ENCODE results near the gene NOP53.
"Not testable (repeated sequence)": the region's sequence is repeated elsewhere in the genome, so short reads cannot be mapped to it uniquely, and the experiment has no call there.

The NOP53 gene

GRCh38 chr19:47745010-47745901 is at the start of gene NOP53:
Gene NOP53, plus strand, starts transcription at chr19:47745546. Its CDS starts 14 bp downstream, at chr19:47745560.
- peak; percentile 97 for DNase-seq (ENCODE audit: low spot score)

GRCh38 chr19:47696635-47697034 is 48.7 kb upstream of the NOP53 start:
- DNase-seq (ENCODE audit: low spot score): no peak

DNA sequence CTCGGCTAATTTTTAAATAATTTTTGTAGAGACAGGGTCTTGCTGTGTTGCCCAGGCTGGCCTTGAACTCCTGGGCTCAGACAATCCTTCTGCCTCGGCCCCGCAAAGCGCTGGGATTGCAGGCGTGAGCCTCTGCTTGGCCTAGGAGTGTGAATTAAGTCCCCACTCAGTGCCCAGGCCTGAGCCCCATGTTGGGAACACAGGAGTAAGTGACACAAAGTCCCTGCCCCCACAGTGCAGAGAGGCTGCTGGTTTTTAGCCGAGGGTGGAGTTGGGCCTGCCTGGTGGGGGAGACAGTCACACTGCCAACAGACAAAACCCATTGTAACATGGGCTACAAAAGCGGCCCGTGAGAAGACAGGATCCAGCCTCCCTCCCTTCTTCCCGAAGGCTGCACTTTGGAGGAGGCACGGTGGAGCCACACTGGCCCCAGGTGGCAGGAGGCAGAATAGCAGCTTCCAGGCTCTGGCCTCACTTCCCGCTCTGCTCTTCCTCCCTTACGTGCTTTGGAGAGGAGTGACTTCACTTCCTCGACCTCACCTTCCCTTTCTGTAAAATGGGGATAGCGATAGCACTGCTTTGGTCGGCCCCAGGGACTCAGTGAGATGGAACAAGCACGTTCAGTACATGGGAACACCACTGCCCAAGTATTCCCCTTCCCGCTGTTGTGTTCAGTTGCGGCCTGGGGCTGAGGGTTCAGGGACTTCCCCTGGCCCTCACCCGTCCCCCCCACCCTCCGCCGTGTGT is 47.3 kb upstream of the NOP53 start:
- peak; percentile 87 for DNase-seq (ENCODE audit: low spot score)

DNA sequence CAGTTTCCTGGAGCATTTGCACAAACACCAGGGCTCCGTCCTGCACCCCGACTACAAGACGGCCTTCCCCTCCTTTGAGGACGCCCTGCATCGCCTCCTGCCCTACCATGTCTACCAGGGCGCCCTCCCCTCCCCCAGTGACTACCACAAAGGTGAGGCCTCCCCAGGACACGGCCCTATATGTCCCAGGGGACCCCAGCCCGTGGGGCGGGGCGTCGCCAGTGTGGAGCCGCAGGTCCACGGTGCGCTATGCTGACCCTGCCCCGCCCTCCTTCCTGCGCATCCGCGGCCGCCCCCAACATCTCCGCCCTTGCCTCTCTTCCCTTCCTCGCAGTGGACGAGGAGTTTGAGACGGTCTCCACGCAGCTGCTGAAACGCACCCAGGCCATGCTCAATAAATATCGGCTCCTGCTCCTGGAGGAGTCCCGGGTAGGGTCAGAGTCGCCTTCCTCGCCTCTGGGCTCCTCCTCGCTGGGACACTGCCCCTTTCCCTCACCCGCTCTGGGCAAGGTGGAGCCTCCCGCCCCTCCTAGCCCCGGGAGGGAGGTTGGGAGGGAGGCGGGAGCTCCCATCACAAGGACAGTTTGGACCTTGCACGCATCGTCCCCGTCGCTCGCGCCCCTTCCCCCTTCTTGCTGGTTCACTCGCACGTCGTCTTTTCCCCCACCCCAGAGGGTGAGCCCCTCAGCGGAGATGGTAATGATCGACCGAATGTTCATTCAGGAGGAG is 46.6 kb upstream of the NOP53 start:
- DNase-seq (ENCODE audit: low spot score): peak; percentile 7

DNA sequence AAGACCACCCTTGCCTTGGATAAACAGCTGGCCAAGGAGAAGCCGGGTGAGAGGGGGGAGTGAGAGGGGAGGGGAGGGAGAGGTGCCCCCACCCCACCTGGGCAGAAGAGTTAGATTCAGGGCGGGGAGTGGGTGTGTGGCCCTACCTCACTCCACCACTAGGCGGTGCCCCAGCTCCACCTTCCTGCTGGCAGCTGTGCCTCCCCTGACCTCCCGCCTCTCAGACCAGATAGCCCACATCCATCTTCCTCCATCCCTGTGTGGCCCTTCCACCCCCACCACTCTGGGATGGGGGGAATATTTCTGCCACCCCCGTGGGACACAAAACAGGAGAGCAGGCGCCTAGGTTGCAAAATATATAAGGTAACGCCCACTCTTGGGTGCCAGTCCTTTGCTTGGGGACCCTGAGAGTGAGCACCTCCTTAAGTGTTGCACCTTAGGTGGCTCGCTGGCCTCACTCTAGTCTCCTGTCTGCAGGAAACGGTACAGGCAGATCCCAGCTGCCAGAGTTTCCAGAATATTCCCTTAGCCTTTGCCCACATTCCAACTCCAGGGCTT is 45.9 kb upstream of the NOP53 start:
- DNase-seq (ENCODE audit: low spot score): peak; percentile 92

- no peak for DNase-seq (ENCODE audit: low spot score)
Measured at GRCh38 chr19:47700934-47701716, 44.2 kb upstream of the NOP53 start.

DNA sequence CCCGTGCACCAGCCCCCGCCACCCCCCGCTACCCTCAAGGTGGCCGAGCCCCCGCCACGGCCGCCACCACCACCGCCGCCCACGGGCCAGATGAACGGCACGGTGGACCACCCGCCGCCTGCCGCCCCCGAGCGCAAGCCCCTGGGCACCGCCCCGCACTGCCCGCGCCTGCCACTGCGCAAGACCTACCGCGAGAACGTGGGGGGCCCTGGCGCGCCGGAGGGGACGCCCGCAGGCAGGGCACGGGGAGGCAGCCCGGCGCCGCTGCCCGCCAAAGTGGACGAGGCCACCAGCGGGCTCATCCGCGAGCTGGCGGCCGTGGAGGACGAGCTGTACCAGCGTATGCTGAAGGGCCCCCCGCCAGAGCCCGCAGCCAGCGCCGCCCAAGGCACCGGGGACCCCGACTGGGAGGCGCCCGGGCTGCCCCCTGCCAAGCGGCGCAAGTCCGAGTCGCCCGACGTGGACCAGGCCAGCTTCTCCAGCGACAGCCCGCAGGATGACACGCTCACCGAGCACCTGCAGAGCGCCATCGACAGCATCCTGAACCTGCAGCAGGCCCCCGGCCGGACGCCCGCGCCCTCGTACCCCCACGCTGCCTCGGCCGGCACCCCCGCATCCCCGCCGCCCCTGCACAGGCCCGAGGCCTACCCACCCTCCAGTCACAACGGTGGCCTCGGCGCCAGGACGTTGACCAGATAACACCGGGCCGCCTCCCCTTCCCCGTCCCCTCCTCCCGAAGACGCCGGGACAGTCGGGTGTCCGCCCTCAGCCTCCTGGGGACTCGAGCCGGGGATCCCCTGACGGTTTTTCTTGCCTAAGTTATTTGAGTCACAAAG is 43.4 kb upstream of the NOP53 start:
- no peak for DNase-seq (ENCODE audit: low spot score)

- DNase-seq (ENCODE audit: low spot score): no peak
Measured at GRCh38 chr19:47702671-47703070, 42.7 kb upstream of the NOP53 start.

DNA sequence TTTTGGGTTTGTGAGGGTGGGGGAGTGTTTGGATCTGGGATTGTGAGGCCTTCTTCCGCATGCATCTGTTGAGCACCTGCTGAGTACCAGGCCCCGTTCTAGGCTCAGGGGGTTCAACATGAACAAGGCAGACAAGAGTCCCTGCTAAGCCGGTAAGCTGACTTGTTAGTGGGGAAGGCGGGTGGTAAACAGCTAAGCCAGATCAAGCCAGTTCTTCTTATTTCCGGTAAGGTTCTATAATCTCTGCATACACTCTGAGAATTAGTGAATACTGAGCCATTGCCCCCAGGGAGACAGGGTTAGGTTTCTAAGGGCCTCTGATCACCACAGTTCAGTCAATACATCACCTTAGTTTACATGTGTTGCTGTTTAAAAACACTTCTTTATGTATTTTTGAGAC is 42.0 kb upstream of the NOP53 start:
- DNase-seq (ENCODE audit: low spot score): no peak

GRCh38 chr19:47704024-47704423 is 41.3 kb upstream of the NOP53 start:
- no peak for DNase-seq (ENCODE audit: low spot score)

GRCh38 chr19:47704656-47705055 is 40.7 kb upstream of the NOP53 start:
- DNase-seq (ENCODE audit: low spot score): no peak

- peak; percentile 76 for DNase-seq (ENCODE audit: low spot score)
Measured at GRCh38 chr19:47707135-47707925, 38.0 kb upstream of the NOP53 start.

- DNase-seq (ENCODE audit: low spot score): no peak
Measured at GRCh38 chr19:47711652-47712242, 33.6 kb upstream of the NOP53 start.

DNA sequence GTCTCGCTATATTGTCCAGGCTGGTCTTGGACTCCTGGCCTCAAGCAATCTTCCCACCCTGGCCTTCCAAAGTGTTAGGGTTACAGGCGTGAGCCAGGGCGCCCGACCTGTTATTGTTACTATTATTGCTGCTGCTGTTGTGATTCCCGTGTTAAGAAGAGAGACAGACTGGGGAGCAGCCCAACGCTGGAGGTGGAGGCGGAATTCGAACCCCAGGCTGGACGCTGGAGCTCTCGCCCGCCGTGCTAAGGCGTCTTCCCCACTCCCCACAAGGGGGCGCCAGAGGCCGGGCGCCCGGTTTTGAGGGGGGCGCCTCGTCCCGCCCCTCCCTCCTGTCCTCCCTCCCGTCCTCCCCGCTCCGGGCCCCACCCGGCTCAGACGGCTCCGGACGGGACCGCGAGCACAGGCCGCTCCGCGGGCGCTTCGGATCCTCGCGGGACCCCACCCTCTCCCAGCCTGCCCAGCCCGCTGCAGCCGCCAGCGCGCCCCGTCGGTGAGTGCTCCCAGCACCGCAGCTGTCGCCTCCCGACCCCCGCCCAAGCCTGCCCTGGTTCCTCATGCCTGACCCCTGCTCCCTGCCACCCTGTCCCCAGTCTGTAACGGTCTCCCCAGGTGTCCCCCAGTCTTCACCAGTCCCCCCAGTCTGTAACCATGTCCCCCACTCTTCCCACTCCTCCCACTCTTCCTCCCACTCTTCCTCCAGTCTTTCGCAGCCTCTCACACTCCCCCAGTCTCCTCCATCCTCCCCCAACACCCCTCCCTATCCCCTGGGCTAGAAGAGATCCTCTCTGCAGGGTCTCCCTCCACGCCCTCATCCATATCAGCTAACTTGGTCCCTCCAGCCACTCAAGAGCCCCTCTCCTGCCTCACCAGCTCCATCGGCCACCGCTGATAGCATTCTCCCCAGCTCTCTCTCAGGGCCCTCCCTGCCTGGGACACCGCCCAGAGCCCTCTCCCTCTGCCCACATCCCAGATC is 32.0 kb upstream of the NOP53 start, which contains the start of gene EHD2:
Gene EHD2, plus strand, starts transcription at position 377 of the 976 bp plus-strand sequence. CDS start 3,191 bp downstream, outside the sequence.
- peak; percentile 87 for DNase-seq (ENCODE audit: low spot score)

GRCh38 chr19:47714339-47714738 is 31.0 kb upstream of the NOP53 start:
- no peak for DNase-seq (ENCODE audit: low spot score)

- not testable (repeated sequence) for DNase-seq (ENCODE audit: low spot score)
Measured at GRCh38 chr19:47714855-47715254, 30.5 kb upstream of the NOP53 start.

DNA sequence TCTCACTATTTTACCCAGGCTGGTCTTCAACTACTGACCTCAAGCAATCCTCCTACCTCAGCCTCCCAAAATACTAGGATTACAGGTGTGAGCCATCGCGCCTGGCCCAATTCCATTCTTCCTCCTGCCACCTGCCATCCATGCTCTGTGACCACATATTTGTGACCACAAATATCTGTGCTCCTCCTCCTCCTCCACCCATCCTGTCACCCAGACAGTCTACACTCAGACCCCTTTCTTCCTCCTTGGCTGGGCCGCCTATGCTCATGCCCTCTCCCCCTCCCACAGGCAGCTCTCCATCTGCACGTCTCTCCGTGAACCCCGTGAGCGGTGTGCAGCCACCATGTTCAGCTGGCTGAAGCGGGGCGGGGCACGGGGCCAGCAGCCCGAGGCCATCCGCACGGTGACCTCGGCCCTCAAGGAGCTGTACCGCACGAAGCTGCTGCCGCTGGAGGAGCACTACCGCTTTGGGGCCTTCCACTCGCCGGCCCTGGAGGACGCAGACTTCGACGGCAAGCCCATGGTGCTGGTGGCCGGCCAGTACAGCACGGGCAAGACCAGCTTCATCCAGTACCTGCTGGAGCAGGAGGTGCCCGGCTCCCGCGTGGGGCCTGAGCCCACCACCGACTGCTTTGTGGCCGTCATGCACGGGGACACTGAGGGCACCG is 28.9 kb upstream of the NOP53 start:
- no peak for DNase-seq (ENCODE audit: low spot score)

Data from iPS-NIHi11 (cell line).